Bronchial epithelial cell (primary cell): ENCODE data around the gene MAP7. TPM values are rescaled to one million over a fixed set of nuclear protein-coding genes. Genes with fewer than 3 reads are reported as not detected.

Experiments used
- DNase-seq: peaks from one replicate; pipeline ENCODE4 v3.0.0-alpha.2; 2010; ENCODE audit warnings: low read depth
- FAIRE-seq: peaks from 2 replicates; lab custom pipeline; 2011; peaks lifted over from hg19 to GRCh38; lab: Jason Lieb, UNC
- H3K27me3 ChIP-seq: 2 replicates; pipeline ENCODE4 v1.5.1; 2011; ENCODE audit warnings: low read length; ENCODE audit not compliant: control insufficient read depth, insufficient read depth
- H3K36me3 ChIP-seq: 2 replicates; pipeline ENCODE4 v1.5.1; 2011; ENCODE audit warnings: low read length; ENCODE audit not compliant: control insufficient read depth, insufficient read depth
- H3K4me3 ChIP-seq: 2 replicates; pipeline ENCODE4 v1.5.1; 2011; ENCODE audit warnings: mild to moderate bottlenecking, low read depth, low read length, control low read depth
- CTCF ChIP-seq: IDR thresholded peaks from 2 replicates; pipeline ENCODE4 v1.5.1; 2011; ENCODE audit warnings: mild to moderate bottlenecking, moderate library complexity, low read length, control low read depth, inconsistent platforms; ENCODE audit not compliant: insufficient read depth, severe bottlenecking
- total RNA-seq: library from RNA; depleted of rRNA; stranded (reverse); fragments of >200 nt; gene quantifications from 2 replicates; pipeline ENCODE4 v1.2.1, GENCODE V29; 2014

MAP7 gene
- total RNA-seq, 1 donor from 2014 or later: 30.8 TPM

DNA sequence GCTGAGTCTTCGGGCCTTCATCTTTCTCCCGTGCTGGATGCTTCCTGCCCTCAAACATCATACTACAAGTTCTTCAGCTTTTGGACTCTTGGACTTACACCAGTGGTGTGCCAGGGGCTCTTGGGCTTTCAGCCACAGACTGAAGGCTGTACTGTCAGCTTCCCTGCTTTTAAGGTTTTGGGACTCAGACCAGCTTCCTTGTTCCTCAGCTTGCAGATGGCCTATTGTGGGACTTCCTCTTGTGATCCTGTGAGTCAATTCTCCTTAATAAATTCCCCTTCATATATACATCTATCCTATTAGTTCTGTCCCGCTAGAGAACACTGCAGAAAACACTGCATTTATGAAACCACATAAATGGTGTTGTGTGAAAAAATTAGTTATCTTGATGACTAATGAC is 246.7 kb downstream of the MAP7 start:
- FAIRE-seq (no peak), DNase-seq (no peak)
- no peak for TF ChIP-seq CTCF
- Histone ChIP-seq H3K27me3 (no peaks in the 10 kb centered on the region), H3K36me3 (no peaks in the 10 kb centered on the region), H3K4me3 (no peak overlapping the region)

- Histone ChIP-seq H3K27me3 (no peaks in the 10 kb centered on the region), H3K36me3 (no peaks in the 10 kb centered on the region), H3K4me3 (no peak overlapping the region)
- DNase-seq (no peak), FAIRE-seq (no peak)
- TF ChIP-seq CTCF: no peak
Observed at GRCh38 chr6:136294621-136295020, 255.6 kb downstream of the MAP7 start.

Other genes with a start within 250 kb of the MAP7 start
- gene MAP3K5, start 242.1 kb upstream of the MAP7 start, total RNA-seq: 8.2 and 11.1 TPM in 2 replicates